ENCODE data around the gene TCEA2.

TCEA2 gene

GRCh38 chr20:64101731-64102621, 39.0 kb downstream of the TCEA2 start:
- no peak overlapping the region for H3K4me3 ChIP-seq (ENCODE audit: low read length)
- no peak for TF ChIP-seq ZNF274 (IDR thresholded peaks at IDR 0.05; ENCODE audit: low read depth, low read length)

DNA sequence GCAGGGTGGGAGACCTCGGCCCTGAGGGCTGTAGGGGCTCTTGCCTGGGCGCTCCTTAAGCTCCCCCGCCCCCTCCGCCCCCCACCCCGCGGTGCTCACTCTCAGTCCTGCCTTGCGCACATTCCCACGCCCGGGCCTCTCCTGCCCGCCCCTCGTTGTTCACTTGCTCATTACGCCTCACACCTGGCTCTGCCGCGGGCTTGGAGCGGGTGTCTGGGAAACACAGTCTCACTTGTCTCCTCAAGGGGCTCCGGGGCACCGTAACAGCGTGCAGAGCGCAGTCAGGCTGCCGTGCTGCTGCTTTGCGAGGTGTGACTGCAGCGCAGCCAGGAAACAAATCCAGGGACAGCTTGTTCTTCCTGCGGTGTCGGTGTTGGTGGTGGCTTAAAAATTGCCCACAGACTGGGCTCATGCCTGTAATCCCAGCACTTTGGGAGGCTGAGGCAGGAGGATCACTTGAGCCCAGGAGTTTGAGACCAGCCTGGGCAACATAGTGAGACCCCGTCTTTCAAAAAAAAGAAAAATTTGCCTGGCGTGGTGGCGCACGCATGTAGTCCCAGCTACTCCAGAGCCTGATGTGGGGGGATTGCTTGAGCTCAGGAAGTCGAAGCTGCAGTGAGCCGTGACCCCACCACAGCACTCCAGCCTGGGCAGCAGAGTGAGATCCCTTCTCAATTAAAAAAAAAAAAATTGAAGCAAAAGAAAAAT, 39.8 kb downstream of the TCEA2 start:
- no peak overlapping the region for H3K4me3 ChIP-seq (ENCODE audit: low read length)
- no peak for TF ChIP-seq ZNF274 (IDR thresholded peaks at IDR 0.05; ENCODE audit: low read depth, low read length)

GRCh38 chr20:64103871-64104666, 41.1 kb downstream of the TCEA2 start:
- H3K4me3 ChIP-seq (ENCODE audit: low read length): no peak overlapping the region
- no peak for TF ChIP-seq ZNF274 (IDR thresholded peaks at IDR 0.05; ENCODE audit: low read depth, low read length)

- no peak for TF ChIP-seq ZNF274 (IDR thresholded peaks at IDR 0.05; ENCODE audit: low read depth, low read length)
- H3K4me3 ChIP-seq (ENCODE audit: low read length): no peak overlapping the region
Measured at GRCh38 chr20:64104667-64105451, 41.9 kb downstream of the TCEA2 start.

- no peak overlapping the region for H3K4me3 ChIP-seq (ENCODE audit: low read length)
- TF ChIP-seq ZNF274 (IDR thresholded peaks at IDR 0.05; ENCODE audit: low read depth, low read length): no peak
Measured at GRCh38 chr20:64105846-64106434, 42.9 kb downstream of the TCEA2 start.

GRCh38 chr20:64106435-64106961, 43.5 kb downstream of the TCEA2 start:
- H3K4me3 ChIP-seq (ENCODE audit: low read length): no peak overlapping the region
- TF ChIP-seq ZNF274 (IDR thresholded peaks at IDR 0.05; ENCODE audit: low read depth, low read length): no peak

DNA sequence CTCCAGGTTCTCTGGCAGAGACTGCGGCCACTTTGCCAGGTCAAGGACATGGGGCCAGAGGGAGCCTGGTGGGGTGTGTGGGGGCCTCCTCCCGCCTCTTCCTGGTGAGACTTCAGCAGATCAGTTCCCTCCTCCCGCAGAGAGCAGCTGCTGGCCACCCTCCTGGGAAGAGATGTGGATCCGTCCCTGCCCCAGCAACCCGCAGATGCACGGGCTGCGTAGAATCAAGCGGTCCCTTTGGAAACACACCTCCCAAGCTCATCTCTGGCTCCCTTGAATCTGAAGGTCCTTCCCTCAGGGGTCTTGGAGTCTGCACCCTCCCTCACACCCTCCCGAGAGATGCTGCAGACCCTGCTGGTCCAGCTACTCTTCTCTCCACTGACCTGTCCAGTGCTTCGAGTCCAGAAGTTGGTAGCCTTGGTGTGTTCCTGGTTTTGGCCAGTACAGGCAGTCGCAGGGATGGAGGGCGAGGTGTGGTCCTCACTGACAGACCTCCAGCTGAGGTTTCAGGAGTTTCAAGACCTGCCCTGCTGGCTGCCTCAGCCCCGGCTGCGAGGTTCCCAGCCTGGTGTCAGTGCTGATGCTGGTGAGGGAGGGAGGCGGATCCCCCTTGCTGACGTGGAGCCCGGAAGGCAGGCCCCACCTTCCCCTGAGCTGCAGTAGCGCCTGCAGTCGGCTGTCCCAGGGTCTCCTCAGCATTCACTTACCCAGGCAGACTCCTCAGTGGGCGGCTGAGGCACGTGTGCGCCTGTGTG, 44.2 kb downstream of the TCEA2 start, which contains the start of gene NPBWR2:
Gene NPBWR2, minus strand, starts transcription at position 585 of the 755 bp plus-strand sequence. CDS start 734 bp downstream, outside the sequence.
- no peak for TF ChIP-seq ZNF274 (IDR thresholded peaks at IDR 0.05; ENCODE audit: low read depth, low read length)
- no peak within 1 kb of the TSS for H3K4me3 ChIP-seq (ENCODE audit: low read length)

GRCh38 chr20:64107736-64108457, 44.9 kb downstream of the TCEA2 start:
- no peak overlapping the region for H3K4me3 ChIP-seq (ENCODE audit: low read length)
- TF ChIP-seq ZNF274 (IDR thresholded peaks at IDR 0.05; ENCODE audit: low read depth, low read length): no peak

GRCh38 chr20:64108731-64109681, 46.0 kb downstream of the TCEA2 start:
- TF ChIP-seq ZNF274 (IDR thresholded peaks at IDR 0.05; ENCODE audit: low read depth, low read length): no peak
- H3K4me3 ChIP-seq (ENCODE audit: low read length): no peak overlapping the region

- H3K4me3 ChIP-seq (ENCODE audit: low read length): no peak overlapping the region
- TF ChIP-seq ZNF274 (IDR thresholded peaks at IDR 0.05; ENCODE audit: low read depth, low read length): no peak
Measured at GRCh38 chr20:64109831-64110391, 46.9 kb downstream of the TCEA2 start.

All from GM08714 (cell line).